ENCODE measurements around the gene CPLANE1. TPM values are rescaled to one million over a fixed set of nuclear protein-coding genes. Genes with fewer than 3 reads are reported as not detected.

Gene CPLANE1
- total and polyA plus RNA-seq, 9 of the 15 experiments (the other 6 are each of a cell fraction or from before 2014, with no cell fraction given), result under 0.01 to 0.27 (median 0.08) TPM; not detected in 2

- TF ChIP-seq ZNF175 (CRISPR knock-in tag; IDR thresholded peaks at IDR 0.05; ENCODE audit: low read depth) (no peak), ZNF398 (CRISPR knock-in tag; IDR thresholded peaks at IDR 0.05) (no peak)
Observed at GRCh38 chr5:37254581-37254980, 5.4 kb upstream of the CPLANE1 start (continued).

- DNase-seq (ENCODE audit: extremely low read depth in 1 of 4, low spot score in 3 of 4) (no peak), ATAC-seq (no peak), FAIRE-seq (no peak)
- no peaks in the 10 kb centered on the region for H3K79me2 ChIP-seq (ENCODE audit: control insufficient read depth, insufficient read depth, low read length)
- in situ Hi-C loops (cut with MboI) (no loop called here), intact Hi-C loops (cut with micrococcal nuclease) (no loop called here)
- no peak overlapping the region for H3K9ac ChIP-seq (ENCODE audit: insufficient read depth in 1 of 2, low read depth in 2 of 2, low read length in 2 of 2)
- POLR2A ChIA-PET, result no interaction called here
- no peak overlapping the region for H3K27ac ChIP-seq (ENCODE audit: extremely low read depth, low read depth, low read length)
- no peaks in the 10 kb centered on the region for H3K9me1 ChIP-seq (ENCODE audit: control insufficient read depth, insufficient read depth, low read length)
- no peak for TF ChIP-seq ELF1 (tag; IDR thresholded peaks at IDR 0.05)
- peak; percentile 6; the same call in 1 of the 2 replicates for TF ChIP-seq USF2 (CRISPR knock-in tag; IDR thresholded peaks at IDR 0.05)
- no peak for TF ChIP-seq ZNF212 (CRISPR knock-in tag; IDR thresholded peaks at IDR 0.05)
- TF ChIP-seq XRCC4 (IDR thresholded peaks at IDR 0.05; ENCODE audit: extremely low read depth, insufficient read depth, insufficient read length), result no peak
- TF ChIP-seq TFE3 (CRISPR knock-in tag; IDR thresholded peaks at IDR 0.05), result peak; percentile 85
- 0 out of 2 replicates have a peak, but pooled peaks have one; percentile 12 for TF ChIP-seq RAD51 (IDR thresholded peaks at IDR 0.05; ENCODE audit: borderline replicate concordance, low read depth)
- no peak for TF ChIP-seq PRDM10 (IDR thresholded peaks at IDR 0.05; ENCODE audit: partially characterized antibody)
- no peak for TF ChIP-seq ZNF146 (CRISPR knock-in tag; IDR thresholded peaks at IDR 0.05; ENCODE audit: unreplicated experiment)
- no peak for TF ChIP-seq JUND (IDR thresholded peaks at IDR 0.05; ENCODE audit: borderline replicate concordance, low read depth, low read length)
- no peak for TF ChIP-seq JUND (tag; IDR thresholded peaks at IDR 0.05; ENCODE audit: borderline replicate concordance, low read depth, low read length)
- H3K4me2 ChIP-seq (ENCODE audit: insufficient read depth, low read length), result no peak overlapping the region
- H3K4me1 ChIP-seq (replicated peaks in 1 of 2; ENCODE audit: control insufficient read depth in 2 of 2, insufficient read depth in 2 of 2, low read length in 2 of 2), result peaks cover 0 to 8% of the 10 kb centered on the region in 2 experiments; a peak in 1 of 5 replicates
- no peaks in the 10 kb centered on the region for H3K36me3 ChIP-seq (ENCODE audit: control insufficient read depth, insufficient read depth, low read length)
- H2AFZ ChIP-seq (ENCODE audit: low read depth, low read length), result no peak overlapping the region
- CTCF ChIA-PET (ENCODE audit: low intra/inter-chr PET ratio), result no interaction called here
- no peak overlapping the region for H3K4me3 ChIP-seq
- BruUV-seq (replicated peaks), result no TSS peak
- H3K27me3 ChIP-seq (ENCODE audit: control insufficient read depth in 2 of 2, insufficient read depth in 2 of 2, low read length in 2 of 2), result peaks cover 19 to 32% of the 10 kb centered on the region in 2 experiments
- 0 out of 2 replicates have a peak, but pooled peaks cover 5% of the 10 kb centered on the region for H3K9me3 ChIP-seq (replicated peaks; ENCODE audit: control insufficient read depth, insufficient read depth, low read depth, low read length)
- no peaks in the 10 kb centered on the region for H4K20me1 ChIP-seq (replicated peaks; ENCODE audit: control insufficient read depth, insufficient read depth, low read length)
Observed at GRCh38 chr5:37251665-37252064, 2.5 kb upstream of the CPLANE1 start.
